GM12874 (cell line): ENCODE results near the gene IRF1.

Experiments used
- CTCF ChIP-seq: IDR thresholded peaks from 2 replicates; pipeline ENCODE4 v1.5.1; 2011; ENCODE audit warnings: low read depth, mild to moderate bottlenecking, control low read depth, low read length, moderate library complexity; ENCODE audit not compliant: insufficient read depth

IRF1 gene

GRCh38 chr5:132457371-132458225, 33.0 kb downstream of the IRF1 start:
- TF ChIP-seq CTCF = no peak

DNA sequence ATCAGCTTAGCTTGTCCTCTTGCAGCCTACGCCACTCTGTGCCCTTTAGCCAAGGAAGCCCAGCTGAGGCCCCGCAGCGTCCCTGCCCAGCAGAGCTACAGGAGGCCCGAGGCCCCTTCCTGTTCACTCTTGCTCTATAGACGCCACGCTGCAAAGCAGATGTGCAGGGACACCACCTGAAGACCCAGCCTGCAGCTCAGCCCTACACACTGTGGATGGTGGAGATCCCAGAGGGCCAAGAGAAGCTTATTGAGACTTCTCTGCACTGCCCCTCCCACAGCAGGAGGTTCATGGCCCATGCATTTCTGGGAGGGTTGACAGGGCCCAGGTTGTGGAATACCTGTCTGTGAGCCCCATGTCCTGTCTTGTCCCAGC, 33.6 kb downstream of the IRF1 start:
- no peak for TF ChIP-seq CTCF

GRCh38 chr5:132456296-132456986, 34.1 kb downstream of the IRF1 start:
- TF ChIP-seq CTCF = no peak

DNA sequence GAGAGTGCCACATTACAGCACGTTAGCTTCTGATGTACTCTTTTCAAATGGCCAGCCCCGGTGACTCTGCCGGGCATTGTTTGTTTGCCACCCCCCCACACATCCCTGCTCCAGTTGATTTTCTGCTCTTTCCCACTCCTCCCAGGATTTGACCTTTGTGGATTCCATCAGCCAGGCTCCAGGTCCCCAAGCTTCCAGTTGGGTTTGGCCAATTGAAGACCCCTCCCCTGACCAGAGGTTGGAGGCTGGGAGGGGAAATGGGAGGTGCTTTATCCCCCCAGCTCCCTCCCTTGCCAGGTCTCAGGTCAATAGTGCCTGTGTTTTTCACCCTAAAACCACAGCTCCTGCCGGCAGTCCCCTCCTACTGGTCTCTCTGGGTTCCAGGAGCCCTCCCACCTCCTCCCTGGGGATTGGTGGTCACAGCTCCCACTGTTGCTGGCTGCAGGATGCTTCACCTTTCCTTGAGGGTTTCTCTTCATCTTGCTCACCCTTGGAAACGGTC, 34.9 kb downstream of the IRF1 start:
- no peak for TF ChIP-seq CTCF

GRCh38 chr5:132454361-132454760, 36.2 kb downstream of the IRF1 start:
- TF ChIP-seq CTCF = no peak

- no peak for TF ChIP-seq CTCF
Measured at GRCh38 chr5:132451387-132451786, 39.2 kb downstream of the IRF1 start.

DNA sequence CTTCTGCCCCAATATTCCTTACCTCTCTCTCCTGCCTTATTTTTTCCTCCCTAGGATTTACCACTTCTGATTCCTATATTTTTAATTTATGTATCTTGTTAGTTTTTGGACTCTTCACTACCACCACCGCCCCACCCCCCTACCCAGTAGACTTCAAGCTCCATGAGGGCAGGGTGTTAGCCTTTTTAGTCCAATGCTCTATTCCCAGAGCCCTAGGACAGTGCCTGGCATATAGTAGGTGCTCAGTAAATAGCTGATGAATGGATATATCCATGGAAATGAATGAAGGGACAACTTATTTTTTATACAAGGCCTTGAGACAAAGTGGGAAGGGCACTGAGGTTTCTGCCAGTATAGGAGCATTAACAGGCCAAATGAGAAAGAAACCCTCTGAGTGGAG, 41.5 kb downstream of the IRF1 start:
- TF ChIP-seq CTCF = no peak
